ENCODE results near the gene SPINT3.
"Not testable (repeated sequence)": the region's sequence is repeated elsewhere in the genome, so short reads cannot be mapped to it uniquely, and the experiment has no call there.

The SPINT3 gene

GRCh38 chr20:45485388-45485787 is 30.0 kb downstream of the SPINT3 start:
- no peaks in the 10 kb centered on the region for H3K36me3 Mint-ChIP-seq (ENCODE audit: low read depth)
- H3K9me3 Mint-ChIP-seq, result no peaks in the 10 kb centered on the region
- no peak overlapping the region for H3K4me3 Mint-ChIP-seq
- H3K4me1 Mint-ChIP-seq (ENCODE audit: low read depth), result no peaks in the 10 kb centered on the region
- peaks cover 26% of the 10 kb centered on the region for H3K27me3 Mint-ChIP-seq (ENCODE audit: low read depth)
- H3K27ac Mint-ChIP-seq, result no peak overlapping the region

- H3K9me3 Mint-ChIP-seq, result no peaks in the 10 kb centered on the region
Observed at GRCh38 chr20:45484676-45485075, 30.7 kb downstream of the SPINT3 start.

GRCh38 chr20:45479822-45480221 is 35.6 kb downstream of the SPINT3 start:
- no peaks in the 10 kb centered on the region for H3K4me1 Mint-ChIP-seq (ENCODE audit: low read depth)
- no peak overlapping the region for H3K4me3 Mint-ChIP-seq
- H3K27me3 Mint-ChIP-seq (ENCODE audit: low read depth), result peaks cover 17% of the 10 kb centered on the region
- no peak overlapping the region for H3K27ac Mint-ChIP-seq
- no peaks in the 10 kb centered on the region for H3K9me3 Mint-ChIP-seq
- H3K36me3 Mint-ChIP-seq (ENCODE audit: low read depth), result no peaks in the 10 kb centered on the region

More at GRCh38 chr20:45484676-45485075, 30.7 kb downstream of the SPINT3 start:
- Mint-ChIP-seq H3K27ac (no peak overlapping the region), H3K27me3 (ENCODE audit: low read depth) (peaks cover 26% of the 10 kb centered on the region), H3K4me1 (ENCODE audit: low read depth) (no peaks in the 10 kb centered on the region), H3K36me3 (ENCODE audit: low read depth) (no peaks in the 10 kb centered on the region), H3K4me3 (no peak overlapping the region)

GRCh38 chr20:45477530-45478148 is 37.8 kb downstream of the SPINT3 start:
- not testable (repeated sequence) for H3K27ac Mint-ChIP-seq; H3K4me3 Mint-ChIP-seq; H3K9me3 Mint-ChIP-seq; H3K36me3 Mint-ChIP-seq (ENCODE audit: low read depth); H3K4me1 Mint-ChIP-seq (ENCODE audit: low read depth)
- peaks cover 14% of the 10 kb centered on the region for H3K27me3 Mint-ChIP-seq (ENCODE audit: low read depth)

GRCh38 chr20:45472286-45472685 is 43.1 kb downstream of the SPINT3 start:
- H3K4me1 Mint-ChIP-seq (ENCODE audit: low read depth); H3K27ac Mint-ChIP-seq; H3K36me3 Mint-ChIP-seq (ENCODE audit: low read depth); H3K9me3 Mint-ChIP-seq; H3K4me3 Mint-ChIP-seq: not testable (repeated sequence)
- H3K27me3 Mint-ChIP-seq (ENCODE audit: low read depth), result peaks cover 43% of the 10 kb centered on the region

GRCh38 chr20:45470937-45471336 is 44.5 kb downstream of the SPINT3 start:
- H3K27me3 Mint-ChIP-seq (ENCODE audit: low read depth), result peaks cover 43% of the 10 kb centered on the region

GRCh38 chr20:45470262-45470931 is 45.0 kb downstream of the SPINT3 start:
- peak overlapping the region; percentile 35 for H3K4me3 Mint-ChIP-seq
- no peaks in the 10 kb centered on the region for H3K9me3 Mint-ChIP-seq
- H3K36me3 Mint-ChIP-seq (ENCODE audit: low read depth), result no peaks in the 10 kb centered on the region
- H3K27me3 Mint-ChIP-seq (ENCODE audit: low read depth), result peaks cover 43% of the 10 kb centered on the region
- no peaks in the 10 kb centered on the region for H3K4me1 Mint-ChIP-seq (ENCODE audit: low read depth)
- no peak overlapping the region for H3K27ac Mint-ChIP-seq

More at GRCh38 chr20:45470937-45471336, 44.5 kb downstream of the SPINT3 start:
- H3K4me1 Mint-ChIP-seq (ENCODE audit: low read depth), result no peaks in the 10 kb centered on the region
- H3K36me3 Mint-ChIP-seq (ENCODE audit: low read depth), result no peaks in the 10 kb centered on the region
- peak overlapping the region; percentile 23 for H3K4me3 Mint-ChIP-seq
- H3K27ac Mint-ChIP-seq, result no peak overlapping the region
- H3K9me3 Mint-ChIP-seq, result no peaks in the 10 kb centered on the region

- Mint-ChIP-seq H3K27ac (no peak within 1 kb of the TSS), H3K9me3 (no peaks in the 10 kb centered on the region), H3K36me3 (ENCODE audit: low read depth) (no peaks in the 10 kb centered on the region), H3K4me1 (ENCODE audit: low read depth) (no peaks in the 10 kb centered on the region), H3K27me3 (ENCODE audit: low read depth) (peaks cover 43% of the 10 kb centered on the region), H3K4me3 (peak within 1 kb of the TSS; percentile 35)
Observed at GRCh38 chr20:45469336-45470261, 45.8 kb downstream of the SPINT3 start, which contains the start of gene WFDC2. Gene WFDC2, plus strand, starts transcription at chr20:45469753. Its CDS starts 29 bp downstream, at chr20:45469782.

GRCh38 chr20:45467861-45468260 is 47.6 kb downstream of the SPINT3 start:
- peaks cover 41% of the 10 kb centered on the region for H3K27me3 Mint-ChIP-seq (ENCODE audit: low read depth)
- no peaks in the 10 kb centered on the region for H3K9me3 Mint-ChIP-seq
- H3K27ac Mint-ChIP-seq, result no peak overlapping the region
- H3K4me1 Mint-ChIP-seq (ENCODE audit: low read depth), result no peaks in the 10 kb centered on the region
- no peaks in the 10 kb centered on the region for H3K36me3 Mint-ChIP-seq (ENCODE audit: low read depth)
- no peak overlapping the region for H3K4me3 Mint-ChIP-seq

GRCh38 chr20:45467172-45467571 is 48.2 kb downstream of the SPINT3 start:
- H3K27ac Mint-ChIP-seq, result no peak overlapping the region
- no peaks in the 10 kb centered on the region for H3K9me3 Mint-ChIP-seq
- no peak overlapping the region for H3K4me3 Mint-ChIP-seq
- peaks cover 35% of the 10 kb centered on the region for H3K27me3 Mint-ChIP-seq (ENCODE audit: low read depth)
- no peaks in the 10 kb centered on the region for H3K4me1 Mint-ChIP-seq (ENCODE audit: low read depth)
- no peaks in the 10 kb centered on the region for H3K36me3 Mint-ChIP-seq (ENCODE audit: low read depth)

- H3K9me3 Mint-ChIP-seq, result no peaks in the 10 kb centered on the region
- H3K36me3 Mint-ChIP-seq (ENCODE audit: low read depth), result no peaks in the 10 kb centered on the region
- H3K4me3 Mint-ChIP-seq, result no peak overlapping the region
- peaks cover 28% of the 10 kb centered on the region for H3K27me3 Mint-ChIP-seq (ENCODE audit: low read depth)
- no peak overlapping the region for H3K27ac Mint-ChIP-seq
- no peaks in the 10 kb centered on the region for H3K4me1 Mint-ChIP-seq (ENCODE audit: low read depth)
Observed at GRCh38 chr20:45465491-45466266, 49.7 kb downstream of the SPINT3 start.

- H3K9me3 Mint-ChIP-seq, result no peaks in the 10 kb centered on the region
- no peak overlapping the region for H3K4me3 Mint-ChIP-seq
- H3K36me3 Mint-ChIP-seq (ENCODE audit: low read depth), result no peaks in the 10 kb centered on the region
- peaks cover 17% of the 10 kb centered on the region for H3K27me3 Mint-ChIP-seq (ENCODE audit: low read depth)
- no peaks in the 10 kb centered on the region for H3K4me1 Mint-ChIP-seq (ENCODE audit: low read depth)
- H3K27ac Mint-ChIP-seq, result no peak overlapping the region
Observed at GRCh38 chr20:45463709-45464108, 51.7 kb downstream of the SPINT3 start.

- Mint-ChIP-seq H3K4me1 (ENCODE audit: low read depth) (no peaks in the 10 kb centered on the region), H3K27me3 (ENCODE audit: low read depth) (peaks cover 9% of the 10 kb centered on the region), H3K36me3 (ENCODE audit: low read depth) (no peaks in the 10 kb centered on the region), H3K9me3 (no peaks in the 10 kb centered on the region), H3K27ac (no peak overlapping the region), H3K4me3 (no peak overlapping the region)
Observed at GRCh38 chr20:45462711-45463509, 52.5 kb downstream of the SPINT3 start.

All from T-helper 1 cell treated with Interleukin-12 subunit alpha and Interleukin-12 subunit beta and Interleukin-4 antibody, amounts not matched to agents 30 μg/mL and 1 μg/mL, for 36 hours (primary cell).